HCT116 (cell line): ENCODE results near the gene CFAP92. TPM values are rescaled to one million over a fixed set of nuclear protein-coding genes. Genes with fewer than 3 reads are reported as not detected.

Experiments
- ATAC-seq: fragments of 200-7000 bp; cut with Tn5 transposase; 2 replicates; pipeline ENCODE4 v1.9.1; 2020; ENCODE audit warnings: mild to moderate bottlenecking, moderate library complexity
- BruUV-seq: library from RNA; stranded (reverse); fragments of 400-500 nt; replicated peaks from 2 replicates; lab custom pipeline; 2021; lab: Mats Ljungman, UMichigan
- CTCF ChIA-PET: fragments of 300-600 bp; sonication (Branson Sonifier 250); formaldehyde crosslinking; loops from one replicate; lab custom pipeline; 2021; ENCODE audit warnings: antibody characterized with exemption; lab: Charles Lee
- POLR2A ChIA-PET: fragments of 300-600, 350-600 bp; sonication (Branson Sonifier 250); formaldehyde crosslinking; loops from one replicate; lab custom pipeline; 2021; ENCODE audit warnings: antibody characterized with exemption; lab: Charles Lee
- RAD21 ChIA-PET, 2 experiments: fragments of 300-600 bp; sonication (Branson Sonifier 250); formaldehyde crosslinking; loops; one replicate each; lab custom pipeline; 2023; ENCODE audit warnings: low total read pairs in 2 of 2; ENCODE audit not compliant: uncharacterized antibody in 2 of 2, unreplicated experiment in 2 of 2, low non-redundant PET in 1 of 2; lab: Charles Lee
- DNase-seq: peaks from one replicate; pipeline ENCODE4 v3.0.0-alpha.2; 2010; ENCODE audit warnings: low read depth, low spot score
- H2AFZ ChIP-seq: fragments of 200-600 bp; shearing (Covaris generic), sonication (generic); 2 replicates; pipeline ENCODE4 v1.6.1; 2017; ENCODE audit warnings: low read depth, mixed run types, mixed read lengths, antibody characterized with exemption, low read length; ENCODE audit not compliant: poor library complexity, severe bottlenecking
- H3K27ac ChIP-seq: 2 replicates; pipeline ENCODE4 v1.5.1; 2012; ENCODE audit warnings: low read depth, low read length
- H3K27me3 ChIP-seq: fragments of 200-600 bp; sonication (generic); 2 replicates; pipeline ENCODE4 v1.6.1; 2016; ENCODE audit warnings: mixed run types, low read length, mixed read lengths; ENCODE audit not compliant: insufficient read depth
- H3K36me3 ChIP-seq, 2 experiments: fragments of 200-500 bp in 1 of 2; fragments of 200-600 bp in 1 of 2; sonication (Bioruptor generic) in 1 of 2; sonication (generic) in 1 of 2; 2 replicates each; pipeline versions ENCODE4 v1.5.1 to v1.6.1; 2014 to 2016; ENCODE audit warnings: low read length in 2 of 2, inconsistent platforms in 1 of 2, mixed read lengths in 1 of 2, mixed run types in 1 of 2; ENCODE audit not compliant: insufficient read depth in 2 of 2, control insufficient read depth in 1 of 2
- H3K4me1 ChIP-seq, 2 experiments: fragments of 200-600 bp in 1 of 2; sonication (generic) in 1 of 2; 2 replicates each; pipeline versions ENCODE4 v1.5.1 to v1.6.1; 2012 to 2017; ENCODE audit warnings: low read length in 2 of 2, inconsistent platforms in 1 of 2, mild to moderate bottlenecking in 1 of 2, mixed read lengths in 1 of 2, mixed run types in 1 of 2, moderate library complexity in 1 of 2; ENCODE audit not compliant: insufficient read depth in 2 of 2, control insufficient read depth in 1 of 2
- H3K4me2 ChIP-seq: fragments of 200-600 bp; sonication (generic); 2 replicates; pipeline ENCODE4 v1.6.1; 2017; ENCODE audit warnings: mixed run types, low read length, mixed read lengths
- H3K4me3 ChIP-seq, 2 experiments: fragments of 200-600 bp in 1 of 2; sonication (generic) in 1 of 2; replicated peaks in 1 of 2; 2 replicates each; pipeline ENCODE4 v1.5.1; 2011 to 2016; ENCODE audit warnings: low read length in 2 of 2, control low read depth in 1 of 2, low read depth in 1 of 2, mild to moderate bottlenecking in 1 of 2, mixed read lengths in 1 of 2, mixed run types in 1 of 2
- H3K79me2 ChIP-seq: fragments of 200-600 bp; sonication (generic); 2 replicates; pipeline ENCODE4 v1.6.1; 2017; ENCODE audit warnings: mild to moderate bottlenecking, mixed run types, low read length, moderate library complexity, mixed read lengths; ENCODE audit not compliant: insufficient read depth
- H3K9ac ChIP-seq: fragments of 200-600 bp; sonication (generic); 2 replicates; pipeline ENCODE4 v1.6.1; 2016; ENCODE audit warnings: low read length, mixed read lengths
- H3K9me2 ChIP-seq: fragments of 200-600 bp; sonication (generic), shearing (Covaris generic); 2 replicates; pipeline ENCODE4 v1.6.1; 2017; ENCODE audit warnings: mixed run types, mild to moderate bottlenecking, moderate library complexity; ENCODE audit not compliant: insufficient read depth
- H3K9me3 ChIP-seq, 2 experiments: fragments of 200-500 bp in 1 of 2; fragments of 200-600 bp in 1 of 2; sonication (Bioruptor generic) in 1 of 2; sonication (generic) in 1 of 2; 2 replicates each; pipeline ENCODE4 v1.6.1; 2014 to 2017; ENCODE audit warnings: low read length in 2 of 2, mixed read lengths in 2 of 2, inconsistent platforms in 1 of 2, low read depth in 1 of 2, mild to moderate bottlenecking in 1 of 2, mixed run types in 1 of 2, moderate library complexity in 1 of 2; ENCODE audit not compliant: control insufficient read depth in 1 of 2, insufficient read depth in 1 of 2
- H4K20me1 ChIP-seq: fragments of 200-600 bp; sonication (generic), shearing (Covaris generic); 2 replicates; pipeline ENCODE4 v1.6.1; 2017; ENCODE audit warnings: mixed run types, mild to moderate bottlenecking, moderate library complexity; ENCODE audit not compliant: insufficient read depth
- EGR1 ChIP-seq: IDR thresholded peaks from 2 replicates; pipeline ENCODE4 v1.6.1; 2012; ENCODE audit warnings: low read depth
- EZH2phosphoT487 ChIP-seq: fragments of 200-600 bp; IDR thresholded peaks from 2 replicates; pipeline ENCODE4 v1.6.1; 2018; ENCODE audit warnings: antibody characterized with exemption, borderline replicate concordance
- FOSL1 ChIP-seq: IDR thresholded peaks from 2 replicates; pipeline ENCODE4 v1.6.1; 2012; ENCODE audit warnings: low read depth
- JUND ChIP-seq: IDR thresholded peaks from 2 replicates; pipeline ENCODE4 v1.6.1; 2012
- SIN3A ChIP-seq: IDR thresholded peaks from 2 replicates; pipeline ENCODE4 v1.6.1; 2012; ENCODE audit warnings: low read depth
- ZBTB33 ChIP-seq: IDR thresholded peaks from 2 replicates; pipeline ENCODE4 v1.6.1; 2011; ENCODE audit warnings: mild to moderate bottlenecking, low read length, moderate library complexity; ENCODE audit not compliant: insufficient replicate concordance; ENCODE audit errors: extremely low read depth
- ZFX ChIP-seq: fragments of 450-650 bp; IDR thresholded peaks from 2 replicates; pipeline ENCODE4 v1.6.1; 2017
- ZNF274 ChIP-seq: fragments of 200-500 bp; sonication (Bioruptor generic); IDR thresholded peaks from 2 replicates; pipeline ENCODE4 v1.6.1; 2014; ENCODE audit warnings: mild to moderate bottlenecking, low read depth, low read length, inconsistent platforms
- intact Hi-C: fragments of 100-400 bp; cut with micrococcal nuclease; formaldehyde crosslinking; loops from 2 replicates; pipeline ENCODE4 v1.10.0; 2022
- total RNA-seq: library from RNA; stranded (reverse); gene quantifications from one replicate; pipeline ENCODE4 v1.2.1, GENCODE V29; 2021; ENCODE audit not compliant: unreplicated experiment
- TF ChIP-seq, protein P1 (sequence below): IDR thresholded peaks from 2 replicates; pipeline ENCODE4 v1.6.1; 2012

The CFAP92 gene
- total RNA-seq, 1 experiment from 2014 or later, result 3.6 TPM

DNA sequence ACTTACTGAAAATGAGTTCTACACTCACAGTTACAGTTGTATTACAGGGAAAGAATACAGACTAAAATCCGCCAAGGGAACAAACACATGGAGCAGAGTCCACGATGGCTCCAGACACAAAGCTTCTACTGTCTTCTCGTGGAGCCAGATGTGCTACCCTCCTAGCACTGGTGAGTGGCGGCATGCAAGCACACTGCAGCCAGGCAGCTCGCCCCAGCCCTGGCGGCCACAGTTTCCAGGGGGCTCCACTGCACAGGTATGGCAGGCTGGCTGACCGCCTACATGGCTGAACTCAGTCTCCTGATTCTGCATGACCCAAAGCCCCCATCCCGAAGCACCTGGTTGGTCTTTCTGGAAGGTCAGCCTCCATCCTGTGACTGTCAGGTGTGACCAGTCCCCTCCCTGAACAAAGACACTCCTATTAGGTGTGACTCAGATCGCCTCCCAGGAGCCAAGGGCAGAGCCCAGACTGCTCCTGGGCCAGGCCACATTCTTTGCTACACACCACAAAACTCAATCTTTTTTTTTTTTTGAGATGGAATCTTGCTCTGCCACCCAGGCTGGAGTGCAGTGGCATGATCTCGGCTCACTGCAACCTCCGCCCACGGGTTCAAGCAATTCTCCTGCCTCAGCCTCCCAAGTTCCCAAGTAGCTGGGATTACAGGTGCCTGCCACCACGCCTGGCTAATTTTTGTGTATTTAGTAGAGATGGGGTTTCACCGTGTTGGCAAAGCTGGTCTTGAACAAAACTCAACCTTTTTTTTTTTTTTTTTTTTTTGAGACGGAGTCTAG, 51.5 kb downstream of the CFAP92 start:
- no peak overlapping the region for H3K4me3 ChIP-seq
- no peak overlapping the region for H3K27ac ChIP-seq
- H3K4me2 ChIP-seq, result peak overlapping the region; percentile 37
- H3K4me1 ChIP-seq, result peaks cover 5 to 14% of the 10 kb centered on the region in 2 experiments; a peak in 3 of 4 replicates
- TF ChIP-seq JUND (peak; percentile 15; the same call in 1 of the 2 replicates), FOSL1 (no peak), ZFX (no peak), EGR1 (peak; percentile 57), SIN3A (no peak), EZH2phosphoT487 (no peak), ZBTB33 (no peak), ZNF274 (no peak)
- TF ChIP-seq, protein P1, sequence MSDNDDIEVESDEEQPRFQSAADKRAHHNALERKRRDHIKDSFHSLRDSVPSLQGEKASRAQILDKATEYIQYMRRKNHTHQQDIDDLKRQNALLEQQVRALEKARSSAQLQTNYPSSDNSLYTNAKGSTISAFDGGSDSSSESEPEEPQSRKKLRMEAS, result no peak
- no peaks in the 10 kb centered on the region for H3K9me2 ChIP-seq
- POLR2A ChIA-PET, result no interaction called here
- H2AFZ ChIP-seq, result no peak overlapping the region
- H3K27me3 ChIP-seq, result no peaks in the 10 kb centered on the region
- H3K79me2 ChIP-seq, result no peaks in the 10 kb centered on the region
- CTCF ChIA-PET, result no interaction called here
- no peaks in the 10 kb centered on the region for H4K20me1 ChIP-seq
- H3K9me3 ChIP-seq, result no peaks in the 10 kb centered on the region
- no peak overlapping the region for H3K9ac ChIP-seq
- RAD21 ChIA-PET, result no interaction called here
- H3K36me3 ChIP-seq, result no peaks in the 10 kb centered on the region
- peak; percentile 98 for ATAC-seq
- DNase-seq, result peak; percentile 38
- BruUV-seq, result no TSS peak
- intact Hi-C loops, result no loop called here
